GM21360 (cell line): Measurements from ENCODE around the gene RUSC1.

Experiments
- ATAC-seq: cut with Tn5 transposase; IDR thresholded peaks from one replicate; pipeline ENCODE4 v1.9.1; 2021; ENCODE audit warnings: mild to moderate bottlenecking, moderate library complexity; ENCODE audit not compliant: unreplicated experiment

The RUSC1 gene

GRCh38 chr1:155295183-155295941 is 25.3 kb upstream of the RUSC1 start:
- ATAC-seq = no peak

- ATAC-seq = no peak
Measured at GRCh38 chr1:155295942-155296267, 24.8 kb upstream of the RUSC1 start.

GRCh38 chr1:155296661-155297060 is 24.0 kb upstream of the RUSC1 start:
- ATAC-seq = no peak

DNA sequence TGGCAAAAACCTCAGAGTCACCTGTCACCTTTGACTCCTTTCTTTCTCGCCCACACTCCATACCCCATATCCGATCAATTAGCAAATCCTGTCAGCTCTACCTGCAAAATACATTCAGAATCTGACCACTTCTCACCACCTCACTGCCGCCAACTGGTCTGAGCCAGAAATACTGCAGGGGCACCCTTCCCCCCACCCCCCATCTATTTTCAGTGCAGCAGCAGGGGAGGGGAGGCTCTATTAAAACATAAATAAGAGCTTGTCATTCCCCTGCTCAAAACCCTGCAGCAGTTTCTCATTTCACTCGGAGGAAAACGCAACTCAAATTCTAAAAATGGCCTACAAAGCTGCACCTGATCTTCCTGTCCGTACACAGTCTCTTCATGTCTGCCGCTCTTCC is 23.3 kb upstream of the RUSC1 start:
- ATAC-seq = no peak

DNA sequence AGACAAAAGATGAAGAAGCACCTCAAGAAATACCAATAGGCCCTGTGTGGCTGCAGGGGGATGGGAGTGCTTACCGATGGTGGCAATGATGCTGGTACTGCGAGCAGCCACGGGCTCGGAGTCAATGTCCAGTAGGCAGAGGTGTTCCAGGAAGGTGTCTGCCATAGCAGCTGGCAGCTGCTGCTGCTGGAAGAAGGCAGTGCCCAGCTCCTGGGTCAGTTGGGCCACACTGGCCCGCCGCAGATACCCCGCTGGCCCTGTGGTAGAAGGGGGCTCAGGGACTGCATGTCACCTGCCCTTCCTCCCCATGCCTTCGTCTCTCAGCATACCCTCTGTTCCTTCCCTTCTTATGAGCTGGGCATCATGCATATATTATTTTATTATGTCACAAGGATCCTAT is 20.7 kb upstream of the RUSC1 start:
- no peak for ATAC-seq

DNA sequence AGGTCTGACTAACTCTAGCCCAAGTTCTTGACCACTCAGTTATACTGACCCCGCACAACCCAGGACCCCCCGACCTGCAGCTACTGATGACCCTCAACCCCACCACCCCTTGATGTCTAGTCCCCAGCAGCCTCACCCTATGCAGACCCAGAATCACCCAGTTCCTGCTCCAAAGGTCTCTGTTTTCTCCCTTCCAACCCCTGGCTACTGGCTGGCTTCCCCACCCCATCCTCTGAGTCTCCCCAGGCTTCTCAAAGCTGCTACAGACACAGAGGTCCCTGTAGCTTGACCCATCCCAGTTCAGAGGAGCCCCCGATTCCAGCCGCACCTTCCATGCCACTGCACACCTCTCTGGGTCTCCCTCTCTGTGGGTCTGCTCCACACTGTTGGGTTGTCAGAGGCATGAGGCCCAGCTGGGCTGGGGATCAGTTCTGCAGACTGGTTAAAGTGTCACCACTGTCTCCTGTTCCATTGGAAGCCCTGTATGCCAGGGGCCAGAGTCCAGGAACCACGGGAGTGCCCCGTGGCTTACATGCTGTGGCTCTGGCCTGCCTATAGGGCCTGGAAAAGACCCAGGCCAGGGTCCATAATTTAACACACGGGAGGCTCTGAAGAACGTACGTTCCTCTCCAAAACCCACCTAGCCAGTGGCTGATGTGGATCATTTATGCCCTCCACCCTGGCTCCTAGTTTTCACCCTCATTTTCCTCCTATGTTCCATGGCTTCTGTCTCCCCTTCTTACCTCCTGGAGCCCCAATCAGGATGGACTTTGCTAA is 20.0 kb upstream of the RUSC1 start:
- ATAC-seq = no peak

DNA sequence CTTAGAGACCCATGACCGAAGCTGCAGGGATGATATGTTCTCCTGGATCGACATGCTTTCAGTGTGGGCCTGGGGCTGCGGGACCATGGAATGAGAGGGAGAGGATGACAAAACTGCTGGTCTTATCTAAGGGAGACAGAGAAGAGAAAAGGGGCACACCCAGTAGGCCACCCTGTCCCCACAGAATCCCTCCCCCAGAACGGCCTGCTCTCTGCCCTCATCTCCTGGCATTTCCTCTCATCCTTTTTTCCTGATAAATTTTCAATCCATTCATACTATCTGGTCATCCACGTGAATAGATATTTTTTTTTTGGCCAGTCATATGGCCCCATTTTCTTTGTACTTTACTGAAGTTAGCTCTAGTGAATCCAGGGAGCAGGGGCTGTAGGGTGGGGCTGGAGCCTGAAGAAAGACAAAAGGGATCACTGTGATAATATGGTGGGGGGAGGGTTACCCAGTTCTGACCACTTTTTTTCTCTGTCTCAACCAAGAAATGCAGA is 19.3 kb upstream of the RUSC1 start, which contains the start of gene PKLR:
Gene PKLR, minus strand, starts transcription at position 97 of the 500 bp plus-strand sequence. Its CDS starts 43 bp downstream, at position 54.
- ATAC-seq = no peak

GRCh38 chr1:155304558-155305063 is 16.1 kb upstream of the RUSC1 start:
- ATAC-seq = no peak

GRCh38 chr1:155305881-155306391 is 14.8 kb upstream of the RUSC1 start:
- ATAC-seq = no peak

DNA sequence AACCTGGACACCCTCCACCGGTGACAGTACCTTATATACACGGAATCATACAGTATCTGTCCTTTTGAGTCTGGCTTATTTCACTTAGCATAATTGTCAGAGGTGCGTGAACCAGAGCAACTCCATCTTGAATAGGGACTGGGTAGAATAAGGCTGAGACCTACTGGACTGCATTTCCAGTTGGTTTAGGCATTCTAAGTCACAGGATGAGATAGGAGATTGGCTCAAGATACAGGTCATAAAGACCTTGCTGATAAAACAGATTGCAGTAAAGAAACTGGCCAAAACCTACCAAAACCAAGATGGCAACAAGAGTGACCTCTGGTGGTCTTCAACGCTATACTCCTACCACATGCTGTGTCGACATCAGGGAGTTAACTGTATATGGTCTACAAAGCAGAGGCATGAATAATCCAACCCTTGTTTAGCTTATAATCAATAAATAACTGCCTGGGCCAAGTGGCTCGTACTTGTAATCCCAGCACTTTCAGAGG is 13.4 kb upstream of the RUSC1 start:
- ATAC-seq = no peak

- ATAC-seq = peak; percentile 94
Measured at GRCh38 chr1:155308493-155309422, 11.9 kb upstream of the RUSC1 start, which contains the start of gene FDPS. Gene FDPS, plus strand, starts transcription at chr1:155308866. Its CDS starts 924 bp downstream, at chr1:155309790.

DNA sequence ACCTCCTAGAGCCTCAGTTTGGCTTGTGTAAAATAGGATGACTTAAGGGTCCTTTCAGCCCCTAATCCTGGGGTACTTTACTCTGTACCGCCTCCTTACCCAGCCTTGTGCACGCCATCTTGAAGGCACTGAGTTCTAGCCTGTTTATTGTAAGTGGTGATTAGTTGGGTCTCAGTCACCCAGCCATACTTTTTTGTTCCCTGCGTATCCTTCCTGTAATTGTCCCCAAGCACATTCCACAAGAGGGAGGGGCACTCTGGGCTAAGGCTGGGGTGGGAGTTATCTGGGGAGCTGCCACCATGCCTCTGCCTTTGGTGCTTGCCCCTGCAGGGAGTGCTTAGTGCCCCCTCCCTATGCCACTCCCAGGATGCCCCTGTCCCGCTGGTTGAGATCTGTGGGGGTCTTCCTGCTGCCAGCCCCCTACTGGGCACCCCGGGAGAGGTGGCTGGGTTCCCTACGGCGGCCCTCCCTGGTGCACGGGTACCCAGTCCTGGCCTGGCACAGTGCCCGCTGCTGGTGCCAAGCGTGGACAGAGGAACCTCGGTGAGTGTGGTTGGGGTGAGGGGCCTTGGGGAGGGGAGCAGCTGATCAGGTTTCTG is 11.2 kb upstream of the RUSC1 start:
- no peak for ATAC-seq

GRCh38 chr1:155313261-155313660 is 7.4 kb upstream of the RUSC1 start:
- no peak for ATAC-seq

DNA sequence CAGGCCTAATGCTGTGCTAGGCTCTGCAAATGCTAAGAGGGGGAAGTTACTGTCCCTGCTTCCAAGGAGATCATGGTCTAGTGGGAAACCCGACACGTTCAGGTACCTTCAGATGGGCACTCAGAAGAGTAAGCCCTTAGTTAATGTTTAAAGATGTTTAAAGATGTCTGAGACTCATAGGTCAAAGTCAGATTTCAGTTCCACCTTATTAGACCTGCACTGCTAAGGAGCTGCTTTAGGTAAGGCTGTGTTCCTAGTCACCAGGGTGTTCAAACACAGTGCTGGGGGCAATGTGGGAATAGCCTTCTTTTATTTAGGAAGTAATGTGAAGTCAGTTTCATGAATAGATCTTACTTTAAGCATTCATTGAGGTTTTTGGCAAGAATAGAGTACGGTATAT is 3.8 kb upstream of the RUSC1 start:
- ATAC-seq = no peak

GRCh38 chr1:155318082-155318481 is 2.6 kb upstream of the RUSC1 start:
- ATAC-seq = no peak

DNA sequence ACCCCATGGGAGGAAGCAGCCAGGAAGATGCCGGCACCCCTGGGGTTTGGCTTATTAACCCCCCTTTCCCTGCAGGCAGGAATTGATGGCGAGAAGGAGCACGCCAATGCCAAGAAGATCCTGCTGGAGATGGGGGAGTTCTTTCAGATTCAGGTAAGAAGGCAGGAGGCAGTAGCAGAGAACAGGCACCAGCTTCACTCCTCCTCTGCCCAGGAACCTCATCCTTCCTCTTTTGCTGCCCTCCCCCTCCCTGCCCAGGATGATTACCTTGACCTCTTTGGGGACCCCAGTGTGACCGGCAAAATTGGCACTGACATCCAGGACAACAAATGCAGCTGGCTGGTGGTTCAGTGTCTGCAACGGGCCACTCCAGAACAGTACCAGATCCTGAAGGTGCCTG is 1.2 kb upstream of the RUSC1 start:
- ATAC-seq = no peak

- ATAC-seq = no peak
Measured at GRCh38 chr1:155320252-155320651, 442 bp upstream of the RUSC1 start.

- no peak for ATAC-seq
Measured at GRCh38 chr1:155321639-155322503, 1.2 kb downstream of the RUSC1 start.

- no peak for ATAC-seq
Measured at GRCh38 chr1:155322571-155322952, 1.9 kb downstream of the RUSC1 start.
